Trophoblast cell (in vitro differentiated cells and primary cell): Measurements from ENCODE around the gene KIRREL3.
"Not testable (repeated sequence)": the region's sequence is repeated elsewhere in the genome, so short reads cannot be mapped to it uniquely, and the experiment has no call there.

Source experiments
- DNase-seq, 2 donors: peaks; one replicate each; pipeline ENCODE4 v3.0.0-alpha.2; 2016
- H2AFZ ChIP-seq: 2 replicates; pipeline ENCODE4 v1.6.1; 2013; ENCODE audit warnings: low read length, moderate library complexity, mild to moderate bottlenecking; ENCODE audit not compliant: insufficient read depth, poor library complexity
- H2AK5ac ChIP-seq: 2 replicates; pipeline ENCODE4 v1.6.1; 2013; ENCODE audit warnings: mild to moderate bottlenecking, low read length
- H2BK120ac ChIP-seq: 2 replicates; pipeline ENCODE4 v1.6.1; 2013; ENCODE audit warnings: low read length, mild to moderate bottlenecking, moderate library complexity; ENCODE audit not compliant: insufficient read depth, poor library complexity
- H2BK12ac ChIP-seq: 2 replicates; pipeline ENCODE4 v1.6.1; 2013; ENCODE audit warnings: mild to moderate bottlenecking, low read length, moderate library complexity
- H2BK5ac ChIP-seq: 2 replicates; pipeline ENCODE4 v1.6.1; 2013; ENCODE audit warnings: low read length, low read depth, moderate library complexity, mild to moderate bottlenecking; ENCODE audit not compliant: poor library complexity
- H3K14ac ChIP-seq: 2 replicates; pipeline ENCODE4 v1.6.1; 2013; ENCODE audit warnings: mild to moderate bottlenecking, low read length
- H3K18ac ChIP-seq: 2 replicates; pipeline ENCODE4 v1.6.1; 2013; ENCODE audit warnings: mild to moderate bottlenecking, low read length
- H3K23ac ChIP-seq: 2 replicates; pipeline ENCODE4 v1.6.1; 2013; ENCODE audit warnings: low read length
- H3K27ac ChIP-seq: 2 replicates; pipeline ENCODE4 v1.5.1; 2013; ENCODE audit warnings: low read depth, mild to moderate bottlenecking, inconsistent platforms, low read length, moderate library complexity
- H3K27me3 ChIP-seq: 2 replicates; pipeline ENCODE4 v1.6.1; 2013; ENCODE audit warnings: inconsistent platforms, mild to moderate bottlenecking, low read length, moderate library complexity; ENCODE audit not compliant: insufficient read depth
- H3K36me3 ChIP-seq, 2 experiments: 1 replicate in 1 of 2; 2 replicates in 1 of 2; pipeline ENCODE4 v1.6.1; 2013; ENCODE audit warnings: low read length in 2 of 2, mild to moderate bottlenecking in 2 of 2, moderate library complexity in 1 of 2; ENCODE audit not compliant: insufficient read depth in 2 of 2, control insufficient read depth in 1 of 2
- H3K4ac ChIP-seq: 2 replicates; pipeline ENCODE4 v1.6.1; 2013; ENCODE audit warnings: low read depth, mild to moderate bottlenecking, low read length, moderate library complexity
- H3K4me1 ChIP-seq, 2 experiments: 1 replicate in 1 of 2; 2 replicates in 1 of 2; pipeline ENCODE4 v1.6.1; 2013; ENCODE audit warnings: low read length in 2 of 2, mild to moderate bottlenecking in 2 of 2, moderate library complexity in 1 of 2; ENCODE audit not compliant: insufficient read depth in 2 of 2, control insufficient read depth in 1 of 2
- H3K4me2 ChIP-seq: 2 replicates; pipeline ENCODE4 v1.6.1; 2013; ENCODE audit warnings: inconsistent platforms, mild to moderate bottlenecking, low read length, moderate library complexity
- H3K4me3 ChIP-seq: 2 replicates; pipeline ENCODE4 v1.5.1; 2013; ENCODE audit warnings: mild to moderate bottlenecking, low read depth, low read length, inconsistent platforms
- H3K79me1 ChIP-seq: one replicate; pipeline ENCODE4 v1.6.1; 2013; ENCODE audit warnings: low read length
- H3K79me2 ChIP-seq: 2 replicates; pipeline ENCODE4 v1.6.1; 2013; ENCODE audit warnings: low read length, mild to moderate bottlenecking; ENCODE audit not compliant: control insufficient read depth, insufficient read depth, poor library complexity
- H3K9ac ChIP-seq: 2 replicates; pipeline ENCODE4 v1.6.1; 2013; ENCODE audit warnings: mild to moderate bottlenecking, low read length
- H3K9me3 ChIP-seq: 2 replicates; pipeline ENCODE4 v1.6.1; 2013; ENCODE audit warnings: low read depth, mild to moderate bottlenecking, control low read depth, inconsistent platforms, low read length; ENCODE audit not compliant: insufficient read depth
- H4K12ac ChIP-seq: 2 replicates; pipeline ENCODE4 v1.6.1; 2013; ENCODE audit warnings: low read depth, mild to moderate bottlenecking, low read length, moderate library complexity
- H4K8ac ChIP-seq: 2 replicates; pipeline ENCODE4 v1.6.1; 2013; ENCODE audit warnings: low read depth, mild to moderate bottlenecking, low read length, moderate library complexity
- H4K91ac ChIP-seq: one replicate; pipeline ENCODE4 v1.6.1; 2013; ENCODE audit warnings: low read depth, mild to moderate bottlenecking, low read length, moderate library complexity
- WGBS: extraction: QIAGEN DNeasy Blood & Tissue Kit; methylation state at CpG from one replicate; pipeline ENCODE4 v1.1.7; 2013; ENCODE audit warnings: missing lambda C conversion rate; ENCODE audit not compliant: insufficient read length, insufficient coverage; ENCODE audit errors: extremely low coverage; 5-methylcytosine and 5-hydroxymethylcytosine counted together

The KIRREL3 gene

DNA sequence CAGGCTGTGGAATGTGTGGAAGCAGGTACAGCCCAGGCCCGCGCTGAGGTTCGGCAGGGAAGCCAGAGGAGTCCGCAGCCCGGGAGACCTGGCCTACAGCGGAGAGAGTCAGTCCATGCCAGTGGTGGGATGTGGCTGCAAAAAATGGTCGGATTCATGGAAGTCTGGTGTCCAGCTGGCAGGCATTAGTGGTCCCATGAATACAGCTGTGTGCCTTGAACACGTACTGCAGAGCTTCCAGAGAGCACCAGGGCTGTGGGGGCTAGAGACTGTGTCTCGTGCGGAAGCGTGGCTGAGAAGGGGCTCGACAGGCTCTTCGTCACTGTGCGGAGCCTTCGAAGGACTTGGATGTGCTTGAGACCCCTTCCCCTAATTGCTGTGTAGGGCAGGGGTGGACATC lies 604.3 kb downstream of the KIRREL3 start:
- not testable (repeated sequence) for H4K91ac ChIP-seq, H2AFZ ChIP-seq, H3K79me2 ChIP-seq, H3K4ac ChIP-seq, H3K4me3 ChIP-seq, H3K18ac ChIP-seq, H3K27me3 ChIP-seq, H4K8ac ChIP-seq, H2BK120ac ChIP-seq, H3K9me3 ChIP-seq, H2BK12ac ChIP-seq, H4K12ac ChIP-seq, H3K23ac ChIP-seq, H3K4me2 ChIP-seq, H3K9ac ChIP-seq, H3K4me1 ChIP-seq, H3K36me3 ChIP-seq, H3K27ac ChIP-seq, H2AK5ac ChIP-seq, H3K14ac ChIP-seq, H2BK5ac ChIP-seq, H3K79me1 ChIP-seq, DNase-seq
- WGBS = no CpG with 5 or more reads among the region's 15 CpGs

DNA sequence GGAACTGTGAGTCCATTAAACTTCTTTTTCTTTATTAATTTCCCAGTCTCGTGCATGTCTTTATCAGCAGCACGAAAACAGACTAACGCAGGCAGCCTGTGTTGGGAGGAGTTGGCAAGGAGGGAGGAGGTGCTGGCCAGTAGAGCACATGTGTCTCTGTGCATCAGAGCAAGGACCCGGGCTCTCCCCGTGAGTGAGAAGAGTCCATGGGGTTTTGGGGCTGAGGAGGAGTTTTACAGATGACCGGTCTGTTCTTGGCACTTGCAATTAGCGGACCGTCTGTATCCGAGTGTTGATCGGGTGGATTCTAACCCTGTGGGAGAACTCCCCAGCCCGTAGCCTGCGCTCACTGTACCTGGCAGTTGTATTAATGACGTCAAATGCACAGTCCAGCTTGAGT lies 604.8 kb downstream of the KIRREL3 start:
- not testable (repeated sequence) for H4K91ac ChIP-seq, H3K27me3 ChIP-seq, DNase-seq, H2BK5ac ChIP-seq, H3K4ac ChIP-seq, H2AK5ac ChIP-seq, H3K9ac ChIP-seq, H3K27ac ChIP-seq, H2AFZ ChIP-seq, H3K18ac ChIP-seq, H3K23ac ChIP-seq, H3K4me1 ChIP-seq, H3K79me2 ChIP-seq, H3K79me1 ChIP-seq, H3K4me2 ChIP-seq, H3K4me3 ChIP-seq, H3K14ac ChIP-seq, H3K36me3 ChIP-seq, H4K8ac ChIP-seq, H3K9me3 ChIP-seq, H4K12ac ChIP-seq, H2BK12ac ChIP-seq, H2BK120ac ChIP-seq
- no CpG with 5 or more reads among the region's 13 CpGs for WGBS

GRCh38 chr11:126394634-126395072 lies 605.9 kb downstream of the KIRREL3 start:
- not testable (repeated sequence) for H3K27ac ChIP-seq, H4K8ac ChIP-seq, H3K79me1 ChIP-seq, DNase-seq, H3K14ac ChIP-seq, H4K12ac ChIP-seq, H2AK5ac ChIP-seq, H3K79me2 ChIP-seq, H2BK120ac ChIP-seq, H3K4me2 ChIP-seq, H3K4me1 ChIP-seq, H3K9ac ChIP-seq, H4K91ac ChIP-seq, H2BK5ac ChIP-seq, H3K27me3 ChIP-seq, H3K23ac ChIP-seq, H3K18ac ChIP-seq, H3K4me3 ChIP-seq, H3K9me3 ChIP-seq, H2AFZ ChIP-seq, H3K36me3 ChIP-seq, H3K4ac ChIP-seq, H2BK12ac ChIP-seq
- WGBS = no CpG with 5 or more reads among the region's 7 CpGs

DNA sequence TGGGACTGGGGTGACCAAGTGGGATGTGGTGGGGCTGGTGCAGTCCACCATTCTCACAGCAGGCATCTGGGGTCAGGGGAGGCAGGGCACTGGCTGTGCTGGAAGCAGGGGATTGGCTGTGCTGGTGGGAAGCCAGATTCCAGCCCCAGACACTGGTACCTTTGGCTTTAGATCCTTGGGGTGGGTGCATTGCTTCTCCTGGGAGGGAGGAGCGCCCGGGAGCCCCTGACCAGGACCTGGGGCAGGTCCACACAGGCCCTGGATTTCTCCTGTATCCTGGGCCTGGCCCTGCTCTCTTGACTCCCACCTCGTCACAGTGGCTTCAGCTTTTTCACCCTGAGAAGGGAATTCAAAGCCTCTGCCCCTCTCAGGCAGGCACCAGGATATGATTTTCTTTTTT lies 606.5 kb downstream of the KIRREL3 start:
- no peak overlapping the region for H3K27ac ChIP-seq
- H4K8ac ChIP-seq = no peak overlapping the region
- H3K4me3 ChIP-seq = no peak overlapping the region
- no peak overlapping the region for H3K9ac ChIP-seq
- H2AK5ac ChIP-seq = no peak overlapping the region
- no peak overlapping the region for H3K4ac ChIP-seq
- no peak overlapping the region for H4K91ac ChIP-seq
- no peaks in the 10 kb centered on the region for H3K36me3 ChIP-seq
- H3K79me2 ChIP-seq = no peaks in the 10 kb centered on the region
- H3K4me1 ChIP-seq = peaks cover 0 to 4% of the 10 kb centered on the region in 2 experiments
- H2BK120ac ChIP-seq = no peak overlapping the region
- H3K79me1 ChIP-seq = no peaks in the 10 kb centered on the region
- no peak overlapping the region for H3K18ac ChIP-seq
- no peak overlapping the region for H4K12ac ChIP-seq
- peaks cover 2% of the 10 kb centered on the region for H3K9me3 ChIP-seq
- no peak overlapping the region for H3K14ac ChIP-seq
- no peak for DNase-seq
- H2BK12ac ChIP-seq = no peak overlapping the region
- no peak overlapping the region for H3K4me2 ChIP-seq
- no peak overlapping the region for H2BK5ac ChIP-seq
- H3K27me3 ChIP-seq = no peaks in the 10 kb centered on the region
- WGBS = no CpG with 5 or more reads among the region's 3 CpGs
- no peak overlapping the region for H2AFZ ChIP-seq
- no peak overlapping the region for H3K23ac ChIP-seq
